HEK293T (cell line): Measurements from ENCODE around the gene FGF2.
"Not testable (repeated sequence)": the region's sequence is repeated elsewhere in the genome, so short reads cannot be mapped to it uniquely, and the experiment has no call there.

Experiments used
- CTCF ChIA-PET: fragments of 350-600 bp; formaldehyde crosslinking; extraction: SDS; loops from one replicate; lab custom pipeline; 2021; ENCODE audit warnings: antibody characterized with exemption, inconsistent platforms; lab: Yijun Ruan, JAX
- POLR2A ChIA-PET: fragments of 350-600 bp; formaldehyde crosslinking; extraction: SDS; loops from one replicate; lab custom pipeline; 2020; ENCODE audit warnings: antibody characterized with exemption, inconsistent platforms; lab: Yijun Ruan, JAX
- DNase-seq: peaks from one replicate; pipeline ENCODE4 v3.0.0; 2012; ENCODE audit warnings: mixed read lengths; ENCODE audit errors: extremely low spot score
- ARNT ChIP-seq: fragments of 450-650 bp; IDR thresholded peaks from 2 replicates; pipeline ENCODE4 v1.6.1; 2017; ENCODE audit warnings: mild to moderate bottlenecking
- BHLHE40 ChIP-seq: fragments of 450-650 bp; IDR thresholded peaks from 2 replicates; pipeline ENCODE4 v1.6.1; 2016; ENCODE audit warnings: mild to moderate bottlenecking, moderate library complexity, borderline replicate concordance
- CTBP1 ChIP-seq: fragments of 450-650 bp; IDR thresholded peaks from 2 replicates; pipeline ENCODE4 v1.6.1; 2016; ENCODE audit warnings: borderline replicate concordance
- ELF4 ChIP-seq: fragments of 450-650 bp; IDR thresholded peaks from 2 replicates; pipeline ENCODE4 v1.6.1; 2017; ENCODE audit warnings: antibody characterized with exemption
- FOXA1 ChIP-seq: fragments of 450-650 bp; IDR thresholded peaks from 2 replicates; pipeline ENCODE4 v1.6.1; 2016; ENCODE audit warnings: mild to moderate bottlenecking
- FOXK2 ChIP-seq: fragments of 450-650 bp; IDR thresholded peaks from 2 replicates; pipeline ENCODE4 v1.6.1; 2016; ENCODE audit warnings: mild to moderate bottlenecking
- FOXM1 ChIP-seq: fragments of 450-650 bp; IDR thresholded peaks from 2 replicates; pipeline ENCODE4 v1.6.1; 2017; ENCODE audit warnings: mild to moderate bottlenecking, borderline replicate concordance
- HDGF ChIP-seq: fragments of 450-650 bp; IDR thresholded peaks from 2 replicates; pipeline ENCODE4 v1.6.1; 2017; ENCODE audit warnings: antibody characterized with exemption, borderline replicate concordance
- L3MBTL2 ChIP-seq: fragments of 450-650 bp; conservative IDR thresholded peaks from 2 replicates; pipeline ENCODE4 v1.6.1; 2016; ENCODE audit warnings: mild to moderate bottlenecking
- LEF1 ChIP-seq: fragments of 450-650 bp; IDR thresholded peaks from 2 replicates; pipeline ENCODE4 v1.6.1; 2017; ENCODE audit warnings: mild to moderate bottlenecking, borderline replicate concordance
- NFRKB ChIP-seq: fragments of 450-650 bp; IDR thresholded peaks from 2 replicates; pipeline ENCODE4 v1.6.1; 2016; ENCODE audit warnings: mild to moderate bottlenecking, moderate library complexity
- PKNOX1 ChIP-seq: fragments of 450-650 bp; IDR thresholded peaks from 2 replicates; pipeline ENCODE4 v1.6.1; 2016
- SP1 ChIP-seq: fragments of 450-650 bp; IDR thresholded peaks from 2 replicates; pipeline ENCODE4 v1.6.1; 2017
- SUZ12 ChIP-seq: fragments of 450-650 bp; IDR thresholded peaks from 2 replicates; pipeline ENCODE4 v1.6.1; 2016; ENCODE audit warnings: mild to moderate bottlenecking
- TARDBP ChIP-seq: fragments of 450-650 bp; IDR thresholded peaks from 2 replicates; pipeline ENCODE4 v1.6.1; 2016
- ZNF384 ChIP-seq: fragments of 450-650 bp; IDR thresholded peaks from 2 replicates; pipeline ENCODE4 v1.6.1; 2016

FGF2 gene

GRCh38 chr4:122845066-122845465 lies 18.4 kb downstream of the FGF2 start:
- no peak for TF ChIP-seq PKNOX1
- TF ChIP-seq ELF4: no peak
- TF ChIP-seq SP1: no peak
- no peak for TF ChIP-seq FOXK2
- TF ChIP-seq SUZ12: no peak
- no peak for TF ChIP-seq BHLHE40
- no peak for TF ChIP-seq NFRKB
- no peak for TF ChIP-seq HDGF
- no peak for TF ChIP-seq TARDBP
- TF ChIP-seq ZNF384: no peak
- TF ChIP-seq L3MBTL2: no peak
- no peak for TF ChIP-seq FOXM1
- no peak for TF ChIP-seq FOXA1
- TF ChIP-seq LEF1: no peak
- TF ChIP-seq ARNT: no peak
- POLR2A ChIA-PET: no interaction called here
- no peak for DNase-seq
- CTCF ChIA-PET: no interaction called here

DNA sequence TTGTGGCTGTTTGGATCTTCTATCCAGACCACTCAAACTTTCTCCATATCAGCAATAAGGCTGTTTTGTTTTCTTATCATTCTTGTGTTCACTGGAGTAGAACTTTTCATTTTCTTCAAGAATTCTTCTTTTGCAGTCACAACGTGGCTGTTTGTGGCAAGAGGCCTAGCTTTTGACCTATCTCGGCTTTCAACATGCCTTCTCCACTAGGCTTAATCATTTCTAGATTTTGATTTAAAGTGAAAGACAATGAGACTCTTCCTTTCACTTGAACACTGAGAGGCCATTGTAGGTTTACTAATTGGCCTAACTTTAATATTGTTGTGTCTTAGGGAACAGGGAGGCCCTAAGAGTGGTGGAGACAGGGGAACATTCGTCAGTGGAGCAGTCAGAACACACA lies 19.1 kb downstream of the FGF2 start:
- ChIA-PET CTCF (no interaction called here), POLR2A (no interaction called here)
- TF ChIP-seq BHLHE40 (no peak), ELF4 (no peak), PKNOX1 (no peak)
- DNase-seq: no peak

DNA sequence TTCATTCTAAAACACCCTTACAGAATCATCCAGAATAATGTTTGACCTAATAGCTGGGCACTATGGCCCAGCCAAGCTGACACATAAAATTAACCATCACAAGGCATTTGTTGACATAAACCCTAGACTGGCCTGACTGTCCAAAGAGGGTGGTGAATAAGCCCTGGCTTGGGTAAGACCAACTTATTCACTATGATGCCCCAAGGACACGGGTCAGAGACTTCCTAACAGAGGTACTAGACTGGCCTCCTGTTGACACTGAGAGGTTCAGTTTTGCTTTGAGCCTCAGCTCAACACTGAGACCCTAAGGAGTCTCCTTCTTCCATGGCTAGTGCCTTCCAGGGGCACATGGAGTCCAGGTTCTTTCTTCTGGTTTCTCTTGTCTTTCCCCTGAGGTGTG lies 21.3 kb downstream of the FGF2 start:
- CTCF ChIA-PET: interaction anchor here (0.6 kb wide), 1 partner anchor 208 kb away, joined by 3 read pairs; no protein-coding TSS in a partner anchor
- no peak for DNase-seq
- TF ChIP-seq PKNOX1 (no peak), FOXM1 (no peak), SP1 (no peak), FOXA1 (no peak), CTBP1 (no peak), SUZ12 (no peak), FOXK2 (no peak), L3MBTL2 (no peak), NFRKB (no peak), ZNF384 (no peak)
- POLR2A ChIA-PET: no interaction called here

DNA sequence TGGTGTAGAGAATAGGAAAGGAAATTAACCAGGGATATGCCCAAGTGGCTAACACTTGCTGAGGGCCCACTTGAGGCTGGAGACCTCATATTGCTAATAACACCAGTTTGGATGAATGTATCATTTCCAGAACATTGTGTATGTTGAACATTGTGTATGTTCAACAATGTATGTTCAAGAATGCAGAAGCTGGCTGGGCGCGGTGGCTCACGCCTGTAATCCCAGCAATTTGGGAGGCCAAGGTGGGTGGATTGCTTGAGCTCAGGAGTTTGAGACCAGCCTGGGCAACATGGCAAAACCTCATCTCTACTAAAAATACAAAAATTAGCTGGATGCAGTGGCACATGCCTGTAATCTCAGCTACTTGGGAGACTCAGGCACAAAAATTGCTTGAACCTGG lies 23.2 kb downstream of the FGF2 start:
- DNase-seq, POLR2A ChIA-PET, CTCF ChIA-PET: not testable (repeated sequence)

- DNase-seq: no peak
- TF ChIP-seq LEF1 (no peak), TARDBP (no peak), BHLHE40 (no peak), CTBP1 (no peak), ELF4 (no peak), FOXM1 (no peak), L3MBTL2 (no peak), NFRKB (no peak), FOXA1 (no peak), HDGF (no peak)
- CTCF ChIA-PET: no interaction called here
- POLR2A ChIA-PET: no interaction called here
Observed at GRCh38 chr4:122851568-122851967, 24.9 kb downstream of the FGF2 start.

GRCh38 chr4:122854447-122855352 lies 28.1 kb downstream of the FGF2 start:
- CTCF ChIA-PET: interaction anchor here (0.6 kb wide), 1 partner anchor 52 kb away, joined by 3 read pairs; no protein-coding TSS in a partner anchor
- DNase-seq: no peak
- POLR2A ChIA-PET: no interaction called here
- TF ChIP-seq BHLHE40: no peak
- TF ChIP-seq FOXM1: no peak
- no peak for TF ChIP-seq SUZ12
- TF ChIP-seq HDGF: no peak
- no peak for TF ChIP-seq ZNF384
- TF ChIP-seq ELF4: no peak
- no peak for TF ChIP-seq SP1
- TF ChIP-seq FOXA1: no peak
- no peak for TF ChIP-seq NFRKB

GRCh38 chr4:122855353-122855890 lies 28.8 kb downstream of the FGF2 start:
- POLR2A ChIA-PET: no interaction called here
- TF ChIP-seq ARNT (no peak), TARDBP (no peak), CTBP1 (no peak), NFRKB (no peak), PKNOX1 (no peak), L3MBTL2 (no peak)

More at GRCh38 chr4:122855353-122855890, 28.8 kb downstream of the FGF2 start:
- CTCF ChIA-PET: no interaction called here
- no peak for DNase-seq
